GM12801 (cell line): ENCODE results near the gene IL36RN.

Experiments used
- TF ChIP-seq, protein P1 (sequence below): IDR thresholded peaks from one replicate; pipeline ENCODE4 v1.5.1; 2011; ENCODE audit warnings: control low read depth; ENCODE audit not compliant: insufficient read length; ENCODE audit errors: extremely low read depth

The IL36RN gene

DNA sequence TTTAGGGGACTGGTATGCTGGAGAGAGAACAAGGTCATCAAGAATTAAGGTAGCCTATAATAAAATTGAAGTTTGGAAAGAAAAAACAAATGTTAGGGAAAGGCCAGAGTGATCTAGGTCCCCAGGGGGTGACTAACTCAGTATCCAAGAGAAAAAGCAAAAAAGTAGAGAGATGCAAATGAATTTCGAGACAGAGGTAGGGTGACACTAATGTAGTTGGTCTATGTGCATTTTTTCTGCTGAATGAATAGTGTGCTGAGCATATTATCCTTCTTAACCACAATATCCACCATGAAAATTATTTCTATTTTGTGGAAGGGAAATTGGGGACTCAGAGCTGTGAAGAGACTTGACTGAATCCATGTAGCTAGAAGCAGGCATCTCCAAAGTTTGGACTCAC, 44.0 kb upstream of the IL36RN start:
- TF ChIP-seq, protein P1, sequence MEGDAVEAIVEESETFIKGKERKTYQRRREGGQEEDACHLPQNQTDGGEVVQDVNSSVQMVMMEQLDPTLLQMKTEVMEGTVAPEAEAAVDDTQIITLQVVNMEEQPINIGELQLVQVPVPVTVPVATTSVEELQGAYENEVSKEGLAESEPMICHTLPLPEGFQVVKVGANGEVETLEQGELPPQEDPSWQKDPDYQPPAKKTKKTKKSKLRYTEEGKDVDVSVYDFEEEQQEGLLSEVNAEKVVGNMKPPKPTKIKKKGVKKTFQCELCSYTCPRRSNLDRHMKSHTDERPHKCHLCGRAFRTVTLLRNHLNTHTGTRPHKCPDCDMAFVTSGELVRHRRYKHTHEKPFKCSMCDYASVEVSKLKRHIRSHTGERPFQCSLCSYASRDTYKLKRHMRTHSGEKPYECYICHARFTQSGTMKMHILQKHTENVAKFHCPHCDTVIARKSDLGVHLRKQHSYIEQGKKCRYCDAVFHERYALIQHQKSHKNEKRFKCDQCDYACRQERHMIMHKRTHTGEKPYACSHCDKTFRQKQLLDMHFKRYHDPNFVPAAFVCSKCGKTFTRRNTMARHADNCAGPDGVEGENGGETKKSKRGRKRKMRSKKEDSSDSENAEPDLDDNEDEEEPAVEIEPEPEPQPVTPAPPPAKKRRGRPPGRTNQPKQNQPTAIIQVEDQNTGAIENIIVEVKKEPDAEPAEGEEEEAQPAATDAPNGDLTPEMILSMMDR, result no peak

DNA sequence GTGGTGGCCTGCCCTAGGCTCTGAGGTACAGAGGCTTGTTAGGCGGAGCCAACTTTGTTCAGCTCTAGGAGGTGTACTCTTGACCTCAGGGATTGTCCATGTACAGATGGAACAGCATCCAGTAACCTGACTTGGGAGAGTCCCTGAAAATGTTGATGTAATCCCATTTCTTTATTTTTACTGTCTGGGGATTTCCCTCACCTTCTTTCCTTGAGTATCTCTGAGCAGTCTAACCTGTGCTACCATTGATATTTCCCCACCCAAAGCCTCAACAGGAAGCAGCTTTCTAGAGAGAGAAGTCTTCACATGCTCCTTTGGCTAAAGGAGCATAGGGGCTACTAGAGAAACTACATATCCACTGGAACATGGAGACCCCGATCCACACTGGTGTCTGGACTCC, 43.3 kb upstream of the IL36RN start:
- TF ChIP-seq, protein P1, result no peak

DNA sequence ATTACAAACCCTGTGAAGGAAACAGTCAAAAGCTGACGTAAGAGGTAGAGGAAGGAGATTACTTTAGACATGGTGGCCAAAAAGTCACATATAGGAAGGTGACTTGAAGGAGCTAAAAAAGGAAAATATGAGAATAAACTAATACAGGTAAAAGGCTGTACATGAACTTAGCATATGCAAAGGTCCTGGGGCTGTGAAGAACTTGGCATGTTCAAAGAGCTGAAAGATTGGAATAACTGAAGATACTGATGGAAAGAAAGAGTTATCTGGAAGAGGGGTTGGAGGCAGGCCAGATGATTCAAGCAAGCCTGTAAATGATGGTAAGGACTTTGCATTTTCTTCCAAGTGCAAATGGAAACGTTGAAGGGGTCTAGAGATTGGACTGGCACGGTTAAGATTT, 40.5 kb upstream of the IL36RN start:
- TF ChIP-seq, protein P1, result no peak

DNA sequence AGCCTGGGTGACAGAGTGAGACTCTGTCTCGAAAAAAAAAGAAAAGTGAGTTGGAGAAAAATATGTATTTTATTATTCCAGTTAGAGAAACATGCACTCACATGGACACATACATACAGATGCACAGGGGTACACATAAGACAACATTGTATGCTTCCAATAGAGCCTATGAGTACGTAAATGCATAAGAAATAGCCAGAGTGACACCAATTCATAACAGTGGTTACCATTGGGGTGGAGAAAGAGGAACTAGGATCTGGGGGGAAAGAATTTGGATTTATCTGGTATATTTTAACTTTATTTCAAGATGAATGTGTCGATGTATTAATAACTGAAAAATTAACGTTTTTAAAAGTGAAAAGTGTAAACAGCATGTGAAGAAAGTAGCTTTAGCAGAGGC, 37.7 kb upstream of the IL36RN start:
- TF ChIP-seq, protein P1, result no peak

DNA sequence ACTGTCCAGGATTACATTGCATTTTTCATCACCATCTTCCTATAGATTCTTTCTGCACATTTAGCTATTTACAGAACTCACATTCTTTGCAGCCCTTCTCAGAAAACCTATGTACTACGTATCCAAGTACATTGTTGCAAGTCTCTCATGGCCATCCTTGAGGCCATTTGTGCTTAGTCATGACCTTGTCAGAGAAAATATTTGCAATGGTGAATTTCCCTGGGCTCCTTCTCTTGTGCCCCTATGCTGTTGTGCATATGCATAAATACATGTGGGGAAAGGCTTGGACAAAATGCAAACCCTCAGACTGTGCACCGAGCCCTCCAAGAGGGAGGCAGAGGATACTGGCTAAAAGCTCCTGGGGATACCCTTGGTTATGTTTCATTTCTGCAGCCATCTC, 34.2 kb upstream of the IL36RN start:
- TF ChIP-seq, protein P1, result no peak

DNA sequence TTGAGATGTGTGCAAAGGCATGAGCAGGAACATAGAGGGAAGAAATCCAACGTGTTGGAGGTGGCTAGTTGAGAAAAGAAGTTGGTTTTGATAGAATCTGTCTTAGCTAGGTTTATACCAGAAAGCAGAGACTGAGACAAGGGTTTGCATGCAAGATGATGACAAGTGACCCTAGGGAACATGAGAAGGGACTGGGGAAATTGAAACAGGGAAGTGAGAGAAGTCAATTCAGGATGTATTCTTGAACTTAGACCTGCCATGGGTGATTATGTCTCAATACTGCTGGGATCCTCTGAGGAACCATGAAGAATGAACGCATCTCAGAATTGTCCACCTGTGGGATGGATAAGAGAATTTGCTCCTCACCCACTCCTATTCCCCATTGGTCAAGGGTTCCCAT, 33.3 kb upstream of the IL36RN start:
- TF ChIP-seq, protein P1, result no peak

DNA sequence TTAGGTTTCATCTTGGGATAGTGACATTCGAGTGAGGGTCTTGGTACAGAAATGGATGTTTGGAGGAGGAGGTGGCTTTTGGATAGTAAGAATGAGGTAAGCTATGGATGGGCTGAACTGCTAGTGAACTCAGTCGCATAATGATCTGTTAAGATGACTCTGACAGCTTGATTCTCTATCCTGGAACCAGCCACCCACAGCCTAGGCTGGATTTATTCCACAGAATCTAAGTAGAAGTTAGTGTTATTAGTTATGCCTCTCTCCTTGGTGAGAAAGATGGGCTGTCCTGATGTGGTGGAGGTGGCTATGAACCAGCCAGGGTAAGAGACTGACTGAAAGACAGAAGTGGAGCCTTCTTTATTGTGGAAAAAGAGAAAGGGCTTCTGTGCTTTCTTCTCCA, 31.3 kb upstream of the IL36RN start:
- TF ChIP-seq, protein P1, result no peak

DNA sequence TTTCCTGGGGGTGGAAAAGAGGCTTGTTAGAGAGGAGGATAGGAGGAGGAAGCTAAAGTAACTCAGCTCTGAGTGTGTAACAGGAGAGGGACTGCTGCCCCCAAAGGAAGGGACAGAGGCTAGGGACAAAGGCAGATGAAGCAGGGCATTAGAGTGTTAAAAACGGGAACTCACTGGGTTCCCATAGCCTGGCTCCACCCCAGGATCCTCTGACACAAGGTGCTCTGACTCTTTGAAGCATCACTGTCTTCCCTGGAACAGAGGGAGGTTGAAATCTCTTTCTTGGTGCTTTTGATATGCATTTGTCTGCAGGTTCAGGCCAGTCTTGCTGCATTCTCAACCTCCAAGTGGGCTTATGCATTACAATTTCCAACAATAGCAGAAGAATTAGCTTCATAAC, 30.9 kb upstream of the IL36RN start:
- TF ChIP-seq, protein P1, result no peak
